CD4-positive, alpha-beta T cell treated with Interleukin-6 at 100 ng/mL for 8 hours (primary cell): ENCODE data around the gene AQP12B.
"Not testable (repeated sequence)": the region's sequence is repeated elsewhere in the genome, so short reads cannot be mapped to it uniquely, and the experiment has no call there.

ENCODE experiments used
- DNase-seq: peaks from one replicate; pipeline ENCODE4 v3.0.0-alpha.2; 2020; ENCODE audit warnings: mixed read lengths, low spot score

The AQP12B gene

GRCh38 chr2:240701091-240701735, 18.5 kb upstream of the AQP12B start:
- no peak for DNase-seq

GRCh38 chr2:240700616-240701015, 17.9 kb upstream of the AQP12B start:
- DNase-seq, result not testable (repeated sequence)

- not testable (repeated sequence) for DNase-seq
Observed at GRCh38 chr2:240699835-240700234, 17.1 kb upstream of the AQP12B start.

GRCh38 chr2:240698852-240699561, 16.3 kb upstream of the AQP12B start:
- DNase-seq, result not testable (repeated sequence)

- not testable (repeated sequence) for DNase-seq
Observed at GRCh38 chr2:240696469-240696868, 13.8 kb upstream of the AQP12B start.

GRCh38 chr2:240695593-240695992, 12.9 kb upstream of the AQP12B start:
- not testable (repeated sequence) for DNase-seq

GRCh38 chr2:240694304-240694703, 11.6 kb upstream of the AQP12B start:
- not testable (repeated sequence) for DNase-seq

GRCh38 chr2:240692583-240693561, 10.2 kb upstream of the AQP12B start:
- not testable (repeated sequence) for DNase-seq

- DNase-seq, result not testable (repeated sequence)
Observed at GRCh38 chr2:240691631-240692420, 9.1 kb upstream of the AQP12B start, which contains the start of gene AQP12A. TSS of gene AQP12A (plus strand) at chr2:240691866. CDS start at chr2:240691914, 48 bp downstream.

GRCh38 chr2:240691075-240691427, 8.4 kb upstream of the AQP12B start:
- DNase-seq, result not testable (repeated sequence)

- not testable (repeated sequence) for DNase-seq
Observed at GRCh38 chr2:240690421-240691074, 7.9 kb upstream of the AQP12B start.

- DNase-seq, result no peak
Observed at GRCh38 chr2:240689975-240690374, 7.3 kb upstream of the AQP12B start.

- no peak for DNase-seq
Observed at GRCh38 chr2:240688553-240688919, 5.9 kb upstream of the AQP12B start.

- no peak for DNase-seq
Observed at GRCh38 chr2:240687741-240688552, 5.3 kb upstream of the AQP12B start.

- DNase-seq, result no peak
Observed at GRCh38 chr2:240687045-240687740, 4.5 kb upstream of the AQP12B start.

- no peak for DNase-seq
Observed at GRCh38 chr2:240686460-240686859, 3.8 kb upstream of the AQP12B start.

GRCh38 chr2:240685771-240686371, 3.2 kb upstream of the AQP12B start:
- no peak for DNase-seq

- not testable (repeated sequence) for DNase-seq
Observed at GRCh38 chr2:240683980-240684728, 1.5 kb upstream of the AQP12B start.
